Sigmoid colon (tissue), 7 donors: ENCODE measurements around the gene GNLY. TPM values are rescaled to one million over a fixed set of nuclear protein-coding genes. Genes with fewer than 3 reads are reported as not detected.

ENCODE experiments used
- DNase-seq: peaks from one replicate; pipeline ENCODE4 v3.0.0-alpha.2; 2019
- H3K27ac ChIP-seq, 4 donors: fragments of 200-600 bp; sonication (generic); one replicate each; pipeline ENCODE4 v1.5.1; 2016 to 2019; ENCODE audit warnings: mild to moderate bottlenecking in 1 of 4
- H3K27me3 ChIP-seq, 3 donors: fragments of 200-600 bp; sonication (generic); one replicate each; pipeline ENCODE4 v1.5.1; 2019; ENCODE audit warnings: mild to moderate bottlenecking in 1 of 3
- H3K36me3 ChIP-seq, 4 donors: fragments of 200-600 bp; sonication (generic); one replicate each; pipeline ENCODE4 v1.5.1; 2016 to 2019
- H3K4me1 ChIP-seq, 4 donors: fragments of 200-600 bp; sonication (generic); one replicate each; pipeline ENCODE4 v1.5.1; 2017 to 2019
- H3K4me3 ChIP-seq, 4 donors: fragments of 200-600 bp; sonication (generic); one replicate each; pipeline ENCODE4 v1.5.1; 2017 to 2019; ENCODE audit warnings: mild to moderate bottlenecking in 2 of 4, moderate library complexity in 1 of 4
- H3K9me3 ChIP-seq, 4 donors: fragments of 200-600 bp in 3 of 4; sonication (generic) in 3 of 4; one replicate each; pipeline versions ENCODE4 v1.5.1 to v1.6.1; 2013 to 2019
- EP300 ChIP-seq, 4 donors: sonication (generic); formaldehyde crosslinking; IDR thresholded peaks; one replicate each; pipeline ENCODE4 v1.6.1; 2017; ENCODE audit warnings: antibody characterized with exemption in 4 of 4
- POLR2A ChIP-seq, 2 donors: fragments of 450-650 bp; IDR thresholded peaks; one replicate each; pipeline ENCODE4 v1.6.1; 2016; ENCODE audit warnings: antibody characterized with exemption in 2 of 2, mild to moderate bottlenecking in 2 of 2, moderate library complexity in 2 of 2
- POLR2AphosphoS5 ChIP-seq, 4 donors: sonication (generic); formaldehyde crosslinking; IDR thresholded peaks; one replicate each; pipeline ENCODE4 v1.6.1; 2017; ENCODE audit warnings: antibody characterized with exemption in 4 of 4
- WGBS, 2 donors: extraction: QIAGEN DNeasy Blood & Tissue Kit; methylation state at CpG; one replicate each; pipeline ENCODE4 v1.1.7; 2013; 5-methylcytosine and 5-hydroxymethylcytosine counted together
- intact Hi-C: fragments of 100-400 bp; cut with DNase I; formaldehyde crosslinking; loops from one replicate; pipeline ENCODE4 v1.15.1; 2023
- polyA plus RNA-seq, 3 donors: library from polyadenylated mRNA; stranded (reverse); fragments of 200-250 nt; gene quantifications; one replicate each; pipeline ENCODE4 v1.2.3, GENCODE V29; 2013
- total RNA-seq, 4 donors: library from RNA; depleted of rRNA; stranded (reverse); fragments of >200 nt; gene quantifications; one replicate each; pipeline ENCODE4 v1.1.0, GENCODE V29; 2016
- TF ChIP-seq, protein P1 (sequence below), 4 experiments: fragments of 450-650 bp in 3 of 4; fragments of 200-600 bp in 1 of 4; IDR thresholded peaks; one replicate each; pipeline ENCODE4 v1.5.1; 2016 to 2019; ENCODE audit warnings: antibody characterized with exemption in 4 of 4, mild to moderate bottlenecking in 3 of 4, moderate library complexity in 2 of 4
- donor health status: healthy with polysubstance abuse.
- donor health status: Bipolar disorder and iron deficiency.
- donor health status: healthy.

GNLY gene
- total and polyA plus RNA-seq, 7 donors: 1.6 to 13.9 (median 3.3) TPM; not detected in 3

GRCh38 chr2:85724731-85725181, 30.6 kb downstream of the GNLY start:
- no peak for DNase-seq
- TF ChIP-seq EP300 (IDR thresholded peaks at IDR 0.05) (no peak), POLR2AphosphoS5 (IDR thresholded peaks at IDR 0.05) (no peak), POLR2A (IDR thresholded peaks at IDR 0.05) (no peak)
- TF ChIP-seq, protein P1, sequence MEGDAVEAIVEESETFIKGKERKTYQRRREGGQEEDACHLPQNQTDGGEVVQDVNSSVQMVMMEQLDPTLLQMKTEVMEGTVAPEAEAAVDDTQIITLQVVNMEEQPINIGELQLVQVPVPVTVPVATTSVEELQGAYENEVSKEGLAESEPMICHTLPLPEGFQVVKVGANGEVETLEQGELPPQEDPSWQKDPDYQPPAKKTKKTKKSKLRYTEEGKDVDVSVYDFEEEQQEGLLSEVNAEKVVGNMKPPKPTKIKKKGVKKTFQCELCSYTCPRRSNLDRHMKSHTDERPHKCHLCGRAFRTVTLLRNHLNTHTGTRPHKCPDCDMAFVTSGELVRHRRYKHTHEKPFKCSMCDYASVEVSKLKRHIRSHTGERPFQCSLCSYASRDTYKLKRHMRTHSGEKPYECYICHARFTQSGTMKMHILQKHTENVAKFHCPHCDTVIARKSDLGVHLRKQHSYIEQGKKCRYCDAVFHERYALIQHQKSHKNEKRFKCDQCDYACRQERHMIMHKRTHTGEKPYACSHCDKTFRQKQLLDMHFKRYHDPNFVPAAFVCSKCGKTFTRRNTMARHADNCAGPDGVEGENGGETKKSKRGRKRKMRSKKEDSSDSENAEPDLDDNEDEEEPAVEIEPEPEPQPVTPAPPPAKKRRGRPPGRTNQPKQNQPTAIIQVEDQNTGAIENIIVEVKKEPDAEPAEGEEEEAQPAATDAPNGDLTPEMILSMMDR (IDR thresholded peaks at IDR 0.05): no peak
- intact Hi-C loops: loop anchor here (10.0 kb wide), 1 partner anchor 360 kb away; no protein-coding TSS in a partner anchor

GRCh38 chr2:85725451-85725850, 31.3 kb downstream of the GNLY start:
- no peak overlapping the region for H3K27ac ChIP-seq
- intact Hi-C loops: loop anchor here (10.0 kb wide), 1 partner anchor 359 kb away; no protein-coding TSS in a partner anchor
- no peak for TF ChIP-seq POLR2A (IDR thresholded peaks at IDR 0.05)
- no peak for TF ChIP-seq EP300 (IDR thresholded peaks at IDR 0.05)
- TF ChIP-seq POLR2AphosphoS5 (IDR thresholded peaks at IDR 0.05): no peak
- TF ChIP-seq, protein P1 (IDR thresholded peaks at IDR 0.05): no peak
- WGBS, 2 donors: 13 to 50% methylated on average over 2 of the region's 2 CpGs
- H3K9me3 ChIP-seq: no peaks in the 10 kb centered on the region
- H3K27me3 ChIP-seq: no peaks in the 10 kb centered on the region
- H3K4me3 ChIP-seq: no peak overlapping the region
- H3K36me3 ChIP-seq: no peaks in the 10 kb centered on the region
- peaks cover 0 to 10% (median 7%) of the 10 kb centered on the region in 4 donors for H3K4me1 ChIP-seq
- no peak for DNase-seq

More at GRCh38 chr2:85724731-85725181, 30.6 kb downstream of the GNLY start:
- H3K4me3 ChIP-seq: no peak overlapping the region
- no peaks in the 10 kb centered on the region for H3K36me3 ChIP-seq
- H3K27me3 ChIP-seq: no peaks in the 10 kb centered on the region
- 85 to 87% methylated on average over 5 of the region's 5 CpGs for WGBS, 2 donors
- H3K4me1 ChIP-seq: peaks cover 0 to 13% (median 8%) of the 10 kb centered on the region in 4 donors
- peak overlapping the region in 2 of 4 donors; percentile 1 to 2 for H3K27ac ChIP-seq
- no peaks in the 10 kb centered on the region for H3K9me3 ChIP-seq

DNA sequence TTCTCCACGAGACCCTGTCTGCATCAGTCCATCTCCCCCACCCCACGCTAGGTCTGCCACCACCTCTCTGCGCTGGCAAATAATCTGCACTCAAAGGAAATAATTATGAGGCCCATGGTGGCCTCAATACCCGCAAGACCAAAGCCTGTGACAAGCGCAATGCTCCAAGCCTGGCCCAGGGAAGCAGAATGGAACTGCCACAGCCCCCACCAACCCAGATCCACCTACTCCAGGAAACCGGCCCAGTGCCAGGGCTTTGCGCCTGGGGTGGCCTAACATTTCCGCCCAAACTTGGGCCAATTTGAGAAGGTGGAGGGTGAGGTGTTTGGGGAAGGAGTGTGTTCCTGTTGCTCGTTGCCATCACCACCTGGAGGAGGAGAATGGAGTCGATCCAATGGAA, 33.6 kb downstream of the GNLY start:
- Histone ChIP-seq H3K27ac (peak overlapping the region in 1 of 4 donors; percentile 34), H3K4me1 (peaks cover 0 to 10% (median 7%) of the 10 kb centered on the region in 4 donors), H3K9me3 (no peaks in the 10 kb centered on the region), H3K36me3 (no peaks in the 10 kb centered on the region), H3K27me3 (no peaks in the 10 kb centered on the region), H3K4me3 (no peak overlapping the region)
- TF ChIP-seq POLR2AphosphoS5 (IDR thresholded peaks at IDR 0.05) (no peak), EP300 (IDR thresholded peaks at IDR 0.05) (no peak), POLR2A (IDR thresholded peaks at IDR 0.05) (no peak)
- TF ChIP-seq, protein P1 (IDR thresholded peaks at IDR 0.05): no peak
- DNase-seq: peak; percentile 60
- intact Hi-C loops: loop anchor here (10.0 kb wide), 1 partner anchor 357 kb away; no protein-coding TSS in a partner anchor
- 81 to 86% methylated on average over 10 of the region's 10 CpGs for WGBS, 2 donors

DNA sequence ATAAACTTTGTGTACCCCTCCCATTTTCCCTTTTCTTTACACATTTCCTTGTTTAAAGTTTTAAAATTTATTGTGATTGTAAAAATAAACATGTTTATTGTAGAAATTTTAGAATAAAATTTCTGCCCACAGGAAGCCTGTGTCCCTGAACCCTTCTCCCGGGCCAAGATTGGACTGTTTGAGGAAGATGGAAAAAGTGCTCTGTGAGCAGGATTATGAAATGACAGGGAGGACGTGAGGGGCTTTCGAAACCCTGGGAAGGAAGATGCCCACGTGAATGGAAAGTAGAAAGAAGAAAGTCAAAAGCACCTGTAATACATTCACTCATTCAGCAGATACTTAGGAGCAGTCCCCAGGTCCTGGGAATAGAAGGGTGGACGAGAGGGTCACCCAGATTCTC, 34.2 kb downstream of the GNLY start:
- Histone ChIP-seq H3K27ac (peak overlapping the region in 2 of 4 donors; percentile 20 to 34), H3K4me3 (no peak overlapping the region), H3K36me3 (no peaks in the 10 kb centered on the region), H3K4me1 (peaks cover 0 to 13% (median 7%) of the 10 kb centered on the region in 4 donors), H3K9me3 (no peaks in the 10 kb centered on the region), H3K27me3 (no peaks in the 10 kb centered on the region)
- no peak for TF ChIP-seq POLR2A (IDR thresholded peaks at IDR 0.05)
- no peak for TF ChIP-seq POLR2AphosphoS5 (IDR thresholded peaks at IDR 0.05)
- TF ChIP-seq, protein P1 (IDR thresholded peaks at IDR 0.05): no peak
- TF ChIP-seq EP300 (IDR thresholded peaks at IDR 0.05): no peak
- DNase-seq: peak; percentile 52
- 58 to 69% methylated on average over 5 of the region's 5 CpGs for WGBS, 2 donors
- intact Hi-C loops: loop anchor here (10.0 kb wide), 1 partner anchor 356 kb away; no protein-coding TSS in a partner anchor
